Measurements from ENCODE around the gene CD8B. TPM values are rescaled to one million over a fixed set of nuclear protein-coding genes. Genes with fewer than 3 reads are reported as not detected.

CD8B gene
- polyA plus RNA-seq, 1 donor from 2014 or later, result not detected

DNA sequence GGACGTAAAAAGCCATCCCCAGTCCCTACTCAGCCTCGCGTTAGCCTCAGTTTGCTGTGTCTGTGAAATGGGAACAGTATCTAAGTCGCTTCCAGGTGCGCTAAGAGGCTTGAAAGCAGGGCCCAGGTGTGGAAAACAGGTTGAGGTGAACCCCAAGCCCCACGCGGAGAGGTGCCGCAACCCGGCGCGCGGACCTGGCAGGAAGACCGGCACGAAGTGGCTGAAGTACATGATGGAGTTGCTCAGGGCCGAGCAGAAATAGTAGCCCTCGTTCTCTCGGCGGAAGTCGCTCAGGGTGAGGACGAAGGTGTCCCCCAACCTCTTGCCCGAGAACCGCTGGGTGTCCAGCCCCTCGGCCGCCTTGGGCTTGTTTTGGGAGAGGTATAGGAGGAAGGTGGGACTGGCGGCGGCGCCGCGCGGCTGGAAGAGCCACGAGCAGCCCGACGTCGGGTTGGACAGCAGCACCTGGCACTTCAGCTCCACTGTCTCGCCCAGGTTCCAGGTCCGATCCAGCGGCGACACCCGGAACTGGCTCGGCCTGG lies 71.5 kb downstream of the CD8B start:
- H3F3A ChIP-seq (ENCODE audit: insufficient read depth, low read length, poor library complexity, severe bottlenecking), result no peaks in the 10 kb centered on the region
- peaks cover 58% of the 10 kb centered on the region for H3K27me3 ChIP-seq (ENCODE audit: insufficient read depth, low read depth, low read length)
- H3K4me2 ChIP-seq (ENCODE audit: low read length), result no peak overlapping the region
- no peaks in the 10 kb centered on the region for H3K9me3 ChIP-seq (ENCODE audit: low read length)
- H3K27ac ChIP-seq (ENCODE audit: low read length), result no peak overlapping the region
- H3K9ac ChIP-seq (ENCODE audit: low read length), result no peak overlapping the region
- peak overlapping the region; percentile 23 for H3K4me3 ChIP-seq (ENCODE audit: low read length)
- no peaks in the 10 kb centered on the region for H3K36me3 ChIP-seq (ENCODE audit: insufficient read depth, low read length)
- no peaks in the 10 kb centered on the region for H3K79me2 ChIP-seq (replicated peaks; ENCODE audit: insufficient read depth, low read length)
- no peak for TF ChIP-seq POLR2AphosphoS5 (IDR thresholded peaks at IDR 0.05)
- TF ChIP-seq CTCF (IDR thresholded peaks at IDR 0.05; ENCODE audit: poor library complexity, severe bottlenecking), result no peak
- TF ChIP-seq EZH2 (IDR thresholded peaks at IDR 0.05; ENCODE audit: borderline replicate concordance, insufficient read depth, low read length, poor library complexity, severe bottlenecking), result no peak
- TF ChIP-seq, protein P1, sequence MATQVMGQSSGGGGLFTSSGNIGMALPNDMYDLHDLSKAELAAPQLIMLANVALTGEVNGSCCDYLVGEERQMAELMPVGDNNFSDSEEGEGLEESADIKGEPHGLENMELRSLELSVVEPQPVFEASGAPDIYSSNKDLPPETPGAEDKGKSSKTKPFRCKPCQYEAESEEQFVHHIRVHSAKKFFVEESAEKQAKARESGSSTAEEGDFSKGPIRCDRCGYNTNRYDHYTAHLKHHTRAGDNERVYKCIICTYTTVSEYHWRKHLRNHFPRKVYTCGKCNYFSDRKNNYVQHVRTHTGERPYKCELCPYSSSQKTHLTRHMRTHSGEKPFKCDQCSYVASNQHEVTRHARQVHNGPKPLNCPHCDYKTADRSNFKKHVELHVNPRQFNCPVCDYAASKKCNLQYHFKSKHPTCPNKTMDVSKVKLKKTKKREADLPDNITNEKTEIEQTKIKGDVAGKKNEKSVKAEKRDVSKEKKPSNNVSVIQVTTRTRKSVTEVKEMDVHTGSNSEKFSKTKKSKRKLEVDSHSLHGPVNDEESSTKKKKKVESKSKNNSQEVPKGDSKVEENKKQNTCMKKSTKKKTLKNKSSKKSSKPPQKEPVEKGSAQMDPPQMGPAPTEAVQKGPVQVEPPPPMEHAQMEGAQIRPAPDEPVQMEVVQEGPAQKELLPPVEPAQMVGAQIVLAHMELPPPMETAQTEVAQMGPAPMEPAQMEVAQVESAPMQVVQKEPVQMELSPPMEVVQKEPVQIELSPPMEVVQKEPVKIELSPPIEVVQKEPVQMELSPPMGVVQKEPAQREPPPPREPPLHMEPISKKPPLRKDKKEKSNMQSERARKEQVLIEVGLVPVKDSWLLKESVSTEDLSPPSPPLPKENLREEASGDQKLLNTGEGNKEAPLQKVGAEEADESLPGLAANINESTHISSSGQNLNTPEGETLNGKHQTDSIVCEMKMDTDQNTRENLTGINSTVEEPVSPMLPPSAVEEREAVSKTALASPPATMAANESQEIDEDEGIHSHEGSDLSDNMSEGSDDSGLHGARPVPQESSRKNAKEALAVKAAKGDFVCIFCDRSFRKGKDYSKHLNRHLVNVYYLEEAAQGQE (IDR thresholded peaks at IDR 0.05; ENCODE audit: borderline replicate concordance), result no peak
- TF ChIP-seq EP300 (conservative IDR thresholded peaks at IDR 0.05; ENCODE audit: poor library complexity, severe bottlenecking), result no peak
- TF ChIP-seq RAD21 (conservative IDR thresholded peaks at IDR 0.05), result no peak
- no peak for TF ChIP-seq MXI1 (conservative IDR thresholded peaks at IDR 0.05; ENCODE audit: poor library complexity, severe bottlenecking)
- TF ChIP-seq SMC3 (conservative IDR thresholded peaks at IDR 0.05; ENCODE audit: poor library complexity), result no peak
- no peak for TF ChIP-seq TAF1 (IDR thresholded peaks at IDR 0.05; ENCODE audit: low read depth)
- H4K20me1 ChIP-seq (ENCODE audit: insufficient read depth), result no peaks in the 10 kb centered on the region
- no peak overlapping the region for H2AFZ ChIP-seq (ENCODE audit: low read depth, low read length)
- H3K9me2 ChIP-seq (ENCODE audit: insufficient read depth, low read length), result no peaks in the 10 kb centered on the region

DNA sequence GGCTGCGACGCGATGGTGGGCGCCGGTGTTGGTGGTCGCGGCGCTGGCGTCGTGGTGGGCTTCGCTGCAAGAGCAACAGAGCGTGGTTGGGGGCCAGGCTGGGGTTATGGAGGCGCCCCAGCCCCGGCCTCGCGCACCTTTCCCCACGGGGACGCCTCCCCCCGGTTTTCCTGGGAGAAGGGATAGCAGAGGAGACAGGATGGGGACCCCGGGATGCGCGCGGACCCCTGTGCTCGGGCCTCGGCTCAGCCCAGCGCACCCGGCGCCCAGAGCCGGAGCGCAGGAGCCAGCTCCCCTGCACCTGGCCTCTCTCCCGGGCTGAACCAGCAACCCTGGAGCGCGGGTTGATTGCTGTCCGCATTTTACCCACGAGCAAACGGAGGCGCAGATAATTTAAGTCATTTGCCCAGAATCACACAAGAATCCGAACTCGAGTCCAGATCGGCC lies 72.0 kb downstream of the CD8B start:
- no peak overlapping the region for H3K4me2 ChIP-seq (ENCODE audit: low read length)
- H3K4me3 ChIP-seq (ENCODE audit: low read length), result no peak overlapping the region
- H3K27me3 ChIP-seq (ENCODE audit: insufficient read depth, low read depth, low read length), result peaks cover 58% of the 10 kb centered on the region

More for the DNA sequence above, 72.0 kb downstream of the CD8B start:
- Histone ChIP-seq H3F3A (ENCODE audit: insufficient read depth, low read length, poor library complexity, severe bottlenecking) (no peaks in the 10 kb centered on the region), H3K27ac (ENCODE audit: low read length) (no peak overlapping the region), H3K36me3 (ENCODE audit: insufficient read depth, low read length) (no peaks in the 10 kb centered on the region), H3K9me2 (ENCODE audit: insufficient read depth, low read length) (no peaks in the 10 kb centered on the region), H4K20me1 (ENCODE audit: insufficient read depth) (no peaks in the 10 kb centered on the region), H3K79me2 (replicated peaks; ENCODE audit: insufficient read depth, low read length) (no peaks in the 10 kb centered on the region), H3K9ac (ENCODE audit: low read length) (no peak overlapping the region), H3K9me3 (ENCODE audit: low read length) (no peaks in the 10 kb centered on the region), H2AFZ (ENCODE audit: low read depth, low read length) (no peak overlapping the region)
- TF ChIP-seq SMC3 (conservative IDR thresholded peaks at IDR 0.05; ENCODE audit: poor library complexity) (no peak), CTCF (IDR thresholded peaks at IDR 0.05; ENCODE audit: poor library complexity, severe bottlenecking) (no peak), TAF1 (IDR thresholded peaks at IDR 0.05; ENCODE audit: low read depth) (no peak), EP300 (conservative IDR thresholded peaks at IDR 0.05; ENCODE audit: poor library complexity, severe bottlenecking) (no peak), EZH2 (IDR thresholded peaks at IDR 0.05; ENCODE audit: borderline replicate concordance, insufficient read depth, low read length, poor library complexity, severe bottlenecking) (no peak), MXI1 (conservative IDR thresholded peaks at IDR 0.05; ENCODE audit: poor library complexity, severe bottlenecking) (no peak), POLR2AphosphoS5 (IDR thresholded peaks at IDR 0.05) (no peak), RAD21 (conservative IDR thresholded peaks at IDR 0.05) (no peak)
- TF ChIP-seq, protein P1 (IDR thresholded peaks at IDR 0.05; ENCODE audit: borderline replicate concordance), result no peak

All from neural cell (in vitro differentiated cells).